Gastrocnemius medialis (tissue), 4 donors: Measurements from ENCODE around the gene SPCS2. TPM values are rescaled to one million over a fixed set of nuclear protein-coding genes. Genes with fewer than 3 reads are reported as not detected.

ENCODE experiments used
- ATAC-seq, 2 donors: fragments of 150-250 bp; one replicate each; pipeline ENCODE4 v1.9.1; 2016
- DNase-seq, 2 donors: peaks; one replicate each; pipeline ENCODE4 v3.0.0-alpha.2; 2019
- H3K27ac ChIP-seq, 4 donors: fragments of 200-600 bp; sonication (generic); 1 replicate in 1 of 4; 2 replicates in 3 of 4; pipeline ENCODE4 v1.5.1; 2016 to 2018; ENCODE audit warnings: mild to moderate bottlenecking in 2 of 4, moderate library complexity in 1 of 4
- H3K27me3 ChIP-seq, 3 donors: fragments of 200-600 bp; sonication (generic) in 2 of 3; 1 replicate in 1 of 3; 2 replicates in 2 of 3; pipeline versions ENCODE4 v1.5.1 to v1.6.0; 2016 to 2019; ENCODE audit warnings: mild to moderate bottlenecking in 1 of 3, moderate library complexity in 1 of 3
- H3K36me3 ChIP-seq, 2 donors: fragments of 200-600 bp; sonication (generic) in 1 of 2; one replicate each; pipeline ENCODE4 v1.5.1; 2017 to 2018
- H3K4me1 ChIP-seq, 2 donors: fragments of 200-600 bp; sonication (generic) in 1 of 2; one replicate each; pipeline ENCODE4 v1.5.1; 2016 to 2017; ENCODE audit warnings: mild to moderate bottlenecking in 2 of 2
- H3K4me3 ChIP-seq, 4 donors: fragments of 200-600 bp; sonication (generic) in 3 of 4; 1 replicate in 1 of 4; 2 replicates in 3 of 4; pipeline ENCODE4 v1.5.1; 2016 to 2019; ENCODE audit warnings: mild to moderate bottlenecking in 2 of 4
- H3K9me3 ChIP-seq, 3 donors: fragments of 200-600 bp; sonication (generic) in 2 of 3; 1 replicate in 1 of 3; 2 replicates in 2 of 3; pipeline ENCODE4 v1.5.1; 2016 to 2019
- POLR2A ChIP-seq, 2 donors: fragments of 450-650 bp; IDR thresholded peaks; one replicate each; pipeline ENCODE4 v1.6.1; 2017; ENCODE audit warnings: antibody characterized with exemption in 2 of 2, mild to moderate bottlenecking in 2 of 2, moderate library complexity in 2 of 2
- in situ Hi-C, 4 donors: fragments of 200-750 bp; cut with MboI; loops; one replicate each; pipeline versions ENCODE4 v1.15.0 to v1.8.0; 2017; ENCODE audit warnings: low sequenced_read_pairs in 4 of 4
- intact Hi-C: fragments of 100-400 bp; cut with DNase I; formaldehyde crosslinking; loops from one replicate; pipeline ENCODE4 v1.15.1; 2023; ENCODE audit warnings: low total_unique reads
- total RNA-seq, 4 donors: library from RNA; depleted of rRNA; stranded (reverse); fragments of >200 nt; gene quantifications; one replicate each; pipeline versions ENCODE4 v1.1.0 to v1.2.3, GENCODE V29; 2016
- TF ChIP-seq, protein P1 (sequence below), 5 experiments: fragments of 450-650 bp in 3 of 5; fragments of 200-600 bp in 2 of 5; sonication (generic) in 2 of 5; IDR thresholded peaks in 4 of 5; conservative IDR thresholded peaks in 1 of 5; 1 replicate in 4 of 5; 2 replicates in 1 of 5; pipeline ENCODE4 v1.5.1; 2016 to 2019; ENCODE audit warnings: antibody characterized with exemption in 5 of 5, mild to moderate bottlenecking in 3 of 5, moderate library complexity in 3 of 5

SPCS2 gene
- total RNA-seq, 4 donors from 2014 or later, result 16.9 to 38.3 (median 22.8) TPM

DNA sequence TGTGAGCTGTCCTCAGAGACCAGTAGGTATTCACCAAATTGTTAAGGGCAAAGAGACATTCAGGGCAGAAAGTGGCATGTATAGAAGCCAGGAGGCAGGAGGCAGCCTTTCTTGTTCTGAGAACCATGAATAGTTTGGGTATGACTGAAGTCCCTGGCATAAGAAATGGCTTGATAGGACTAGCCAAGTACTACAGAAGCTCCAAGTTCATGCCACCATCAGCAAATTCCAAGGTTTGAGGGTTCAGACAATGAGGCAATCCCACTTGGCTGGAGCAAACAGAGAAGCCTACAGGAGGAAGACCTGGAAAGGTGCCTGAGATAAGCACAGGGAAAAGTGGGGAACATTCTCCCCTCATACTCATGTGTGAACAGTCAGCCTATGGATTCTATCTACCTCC is 25.9 kb upstream of the SPCS2 start:
- Histone ChIP-seq H3K27ac (no peak overlapping the region), H3K4me1 (peaks cover 6 to 20% of the 10 kb centered on the region in 2 donors), H3K9me3 (no peaks in the 10 kb centered on the region), H3K36me3 (peaks cover 0 to 33% of the 10 kb centered on the region in 2 donors), H3K27me3 (no peaks in the 10 kb centered on the region), H3K4me3 (no peak overlapping the region)
- ATAC-seq (peak in 1 of 2 donors; percentile 26), DNase-seq (no peak)
- intact Hi-C loops (loop anchor here (10.0 kb wide), 1 partner anchor 282 kb away; no protein-coding TSS in a partner anchor), in situ Hi-C loops (loop anchor here in 1 of 4 donors (10.0 kb wide), 2 partner anchors 102 to 322 kb away; partner anchors contain the start of gene TPBGL)
- TF ChIP-seq POLR2A (IDR thresholded peaks at IDR 0.05), result no peak
- TF ChIP-seq, protein P1, sequence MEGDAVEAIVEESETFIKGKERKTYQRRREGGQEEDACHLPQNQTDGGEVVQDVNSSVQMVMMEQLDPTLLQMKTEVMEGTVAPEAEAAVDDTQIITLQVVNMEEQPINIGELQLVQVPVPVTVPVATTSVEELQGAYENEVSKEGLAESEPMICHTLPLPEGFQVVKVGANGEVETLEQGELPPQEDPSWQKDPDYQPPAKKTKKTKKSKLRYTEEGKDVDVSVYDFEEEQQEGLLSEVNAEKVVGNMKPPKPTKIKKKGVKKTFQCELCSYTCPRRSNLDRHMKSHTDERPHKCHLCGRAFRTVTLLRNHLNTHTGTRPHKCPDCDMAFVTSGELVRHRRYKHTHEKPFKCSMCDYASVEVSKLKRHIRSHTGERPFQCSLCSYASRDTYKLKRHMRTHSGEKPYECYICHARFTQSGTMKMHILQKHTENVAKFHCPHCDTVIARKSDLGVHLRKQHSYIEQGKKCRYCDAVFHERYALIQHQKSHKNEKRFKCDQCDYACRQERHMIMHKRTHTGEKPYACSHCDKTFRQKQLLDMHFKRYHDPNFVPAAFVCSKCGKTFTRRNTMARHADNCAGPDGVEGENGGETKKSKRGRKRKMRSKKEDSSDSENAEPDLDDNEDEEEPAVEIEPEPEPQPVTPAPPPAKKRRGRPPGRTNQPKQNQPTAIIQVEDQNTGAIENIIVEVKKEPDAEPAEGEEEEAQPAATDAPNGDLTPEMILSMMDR (IDR thresholded peaks at IDR 0.05 in 4 of 5, conservative IDR thresholded peaks at IDR 0.05 in 1 of 5), result no peak

DNA sequence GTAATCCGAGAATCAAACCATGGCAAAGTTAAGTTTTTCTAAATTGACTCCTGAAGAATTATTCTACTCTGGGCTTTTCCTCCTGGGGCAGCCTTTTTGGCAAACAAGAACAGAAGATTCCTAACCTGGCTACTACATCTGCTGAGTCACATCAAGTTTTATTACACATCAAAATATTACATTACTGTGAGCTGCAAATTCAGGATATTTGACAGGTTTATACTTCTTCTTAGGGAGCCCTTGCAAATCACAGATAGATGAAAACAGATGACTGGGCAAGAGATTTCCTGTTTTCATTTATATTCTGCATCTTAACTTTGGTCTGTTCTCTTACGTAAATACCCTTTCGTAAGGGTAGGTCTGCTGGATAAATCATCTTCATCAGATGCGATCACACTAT is 23.8 kb upstream of the SPCS2 start:
- no peak overlapping the region for H3K4me3 ChIP-seq
- H3K27ac ChIP-seq, result peak overlapping the region in 1 of 4 donors; percentile 66
- intact Hi-C loops, result loop anchor here (1.0 to 10.0 kb wide), 2 partner anchors 106 to 280 kb away; no protein-coding TSS in a partner anchor
- DNase-seq (no peak), ATAC-seq (no peak)
- H3K27me3 ChIP-seq, result no peaks in the 10 kb centered on the region
- H3K36me3 ChIP-seq, result peaks cover 0 to 11% of the 10 kb centered on the region in 2 donors
- no peaks in the 10 kb centered on the region for H3K9me3 ChIP-seq
- H3K4me1 ChIP-seq, result peaks cover 6 to 20% of the 10 kb centered on the region in 2 donors
- no peak for TF ChIP-seq POLR2A (IDR thresholded peaks at IDR 0.05)
- TF ChIP-seq, protein P1 (IDR thresholded peaks at IDR 0.05 in 4 of 5, conservative IDR thresholded peaks at IDR 0.05 in 1 of 5), result no peak
- in situ Hi-C loops, result loop anchor here in 3 of 4 donors (5.0 to 25.0 kb wide), 4 partner anchors 100 to 322 kb away; partner anchors contain the start of gene TPBGL (in 2 of the 3)

DNA sequence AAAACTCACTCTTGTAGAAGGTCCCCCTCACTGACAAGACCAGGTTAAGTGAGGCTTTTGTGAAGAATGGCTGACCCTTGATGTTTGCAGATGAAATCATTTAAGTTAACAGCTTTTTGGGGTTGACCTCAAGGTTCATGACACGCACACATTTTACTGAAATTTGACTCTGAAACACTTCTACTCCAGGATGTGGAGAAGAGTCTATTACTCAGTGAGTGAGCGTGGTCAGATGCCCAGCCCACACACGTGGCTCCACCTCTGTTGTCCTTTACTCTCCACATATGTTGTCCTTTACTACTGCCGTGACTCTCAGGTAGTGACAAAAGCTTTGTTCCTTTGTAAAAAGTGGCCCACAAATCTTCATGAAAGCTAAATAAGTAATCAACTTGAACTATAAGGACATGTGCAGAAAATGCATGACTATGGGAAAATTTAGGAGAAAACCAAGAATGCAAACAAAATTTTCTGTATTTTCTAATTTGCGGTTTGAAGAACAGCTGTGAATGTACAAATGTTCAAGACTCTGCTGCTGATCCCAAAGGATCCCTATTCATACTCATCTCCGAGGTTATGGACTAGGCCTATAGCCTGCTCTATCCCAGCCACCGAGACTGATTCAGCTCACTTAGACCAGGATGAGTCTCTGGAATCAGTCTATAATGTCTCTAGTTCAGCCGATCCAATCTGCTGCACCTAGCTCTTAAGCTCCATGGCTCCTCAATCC is 22.6 kb upstream of the SPCS2 start:
- H3K4me1 ChIP-seq, result peaks cover 6 to 20% of the 10 kb centered on the region in 2 donors
- H3K9me3 ChIP-seq, result no peaks in the 10 kb centered on the region
- intact Hi-C loops, result loop anchor here (10.0 kb wide), 1 partner anchor 278 kb away; no protein-coding TSS in a partner anchor
- H3K4me3 ChIP-seq, result no peak overlapping the region
- no peaks in the 10 kb centered on the region for H3K36me3 ChIP-seq
- in situ Hi-C loops, result loop anchor here in 3 of 4 donors (5.0 to 25.0 kb wide), 4 partner anchors 98 to 321 kb away; partner anchors contain the start of gene TPBGL (in 2 of the 3)
- DNase-seq (no peak), ATAC-seq (no peak)
- no peak for TF ChIP-seq POLR2A (IDR thresholded peaks at IDR 0.05)
- TF ChIP-seq, protein P1 (IDR thresholded peaks at IDR 0.05 in 4 of 5, conservative IDR thresholded peaks at IDR 0.05 in 1 of 5), result no peak
- no peaks in the 10 kb centered on the region for H3K27me3 ChIP-seq
- H3K27ac ChIP-seq, result no peak overlapping the region

DNA sequence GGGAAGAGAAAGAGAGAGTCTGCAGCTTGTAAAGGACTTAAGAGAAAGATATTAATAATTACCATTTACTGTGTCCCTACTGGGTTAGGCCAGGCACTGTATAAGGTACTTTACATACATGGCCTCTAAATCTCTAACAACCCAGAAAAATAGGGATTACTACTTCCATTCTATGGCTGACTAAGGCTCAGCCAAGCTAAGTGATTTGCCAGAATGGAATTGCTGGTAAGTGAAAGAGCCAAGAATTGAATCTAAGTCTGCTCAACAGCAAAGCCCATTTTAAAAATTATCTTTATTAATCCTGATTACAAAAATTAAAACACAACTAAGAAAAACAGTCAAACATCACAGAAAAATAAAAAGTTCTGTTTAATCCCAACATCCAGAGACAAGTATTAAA is 21.6 kb upstream of the SPCS2 start:
- H3K9me3 ChIP-seq, result no peaks in the 10 kb centered on the region
- H3K4me3 ChIP-seq, result no peak overlapping the region
- intact Hi-C loops, result loop anchor here (10.0 kb wide), 1 partner anchor 277 kb away; no protein-coding TSS in a partner anchor
- no peaks in the 10 kb centered on the region for H3K36me3 ChIP-seq
- DNase-seq (no peak), ATAC-seq (no peak)
- peaks cover 6 to 19% of the 10 kb centered on the region in 2 donors for H3K4me1 ChIP-seq
- H3K27ac ChIP-seq, result no peak overlapping the region
- no peaks in the 10 kb centered on the region for H3K27me3 ChIP-seq
- TF ChIP-seq, protein P1 (IDR thresholded peaks at IDR 0.05 in 4 of 5, conservative IDR thresholded peaks at IDR 0.05 in 1 of 5), result no peak
- TF ChIP-seq POLR2A (IDR thresholded peaks at IDR 0.05), result no peak
- in situ Hi-C loops, result loop anchor here in 3 of 4 donors (5.0 to 25.0 kb wide), 4 partner anchors 97 to 320 kb away; partner anchors contain the start of gene TPBGL (in 2 of the 3)
